ENCODE data around the gene RAB31. TPM values are rescaled to one million over a fixed set of nuclear protein-coding genes. Genes with fewer than 3 reads are reported as not detected.

The RAB31 gene
- total and polyA plus RNA-seq, 2 experiments from 2014 or later: 26.0 to 81.8 TPM

- DNase-seq (ENCODE audit: low spot score): no peak
- no peak overlapping the region for H3K4me2 ChIP-seq
- no peaks in the 10 kb centered on the region for H3K9me3 ChIP-seq (ENCODE audit: low read depth)
- no peak overlapping the region for H2AFZ ChIP-seq
- H3K9me2 ChIP-seq (replicated peaks; ENCODE audit: insufficient read depth): no peaks in the 10 kb centered on the region
- H3K4me3 ChIP-seq: no peak overlapping the region
- peaks cover 13% of the 10 kb centered on the region for H3K4me1 ChIP-seq (ENCODE audit: insufficient read depth)
- H3K36me3 ChIP-seq (replicated peaks; ENCODE audit: insufficient read depth, low read depth): no peaks in the 10 kb centered on the region
- H3K79me2 ChIP-seq: peaks cover 34% of the 10 kb centered on the region
- TF ChIP-seq EZH2 (IDR thresholded peaks at IDR 0.05; ENCODE audit: borderline replicate concordance) (no peak), EZH2phosphoT487 (IDR thresholded peaks at IDR 0.05; ENCODE audit: low read depth, severe bottlenecking, unreplicated experiment) (no peak)
- TF ChIP-seq, protein P1, sequence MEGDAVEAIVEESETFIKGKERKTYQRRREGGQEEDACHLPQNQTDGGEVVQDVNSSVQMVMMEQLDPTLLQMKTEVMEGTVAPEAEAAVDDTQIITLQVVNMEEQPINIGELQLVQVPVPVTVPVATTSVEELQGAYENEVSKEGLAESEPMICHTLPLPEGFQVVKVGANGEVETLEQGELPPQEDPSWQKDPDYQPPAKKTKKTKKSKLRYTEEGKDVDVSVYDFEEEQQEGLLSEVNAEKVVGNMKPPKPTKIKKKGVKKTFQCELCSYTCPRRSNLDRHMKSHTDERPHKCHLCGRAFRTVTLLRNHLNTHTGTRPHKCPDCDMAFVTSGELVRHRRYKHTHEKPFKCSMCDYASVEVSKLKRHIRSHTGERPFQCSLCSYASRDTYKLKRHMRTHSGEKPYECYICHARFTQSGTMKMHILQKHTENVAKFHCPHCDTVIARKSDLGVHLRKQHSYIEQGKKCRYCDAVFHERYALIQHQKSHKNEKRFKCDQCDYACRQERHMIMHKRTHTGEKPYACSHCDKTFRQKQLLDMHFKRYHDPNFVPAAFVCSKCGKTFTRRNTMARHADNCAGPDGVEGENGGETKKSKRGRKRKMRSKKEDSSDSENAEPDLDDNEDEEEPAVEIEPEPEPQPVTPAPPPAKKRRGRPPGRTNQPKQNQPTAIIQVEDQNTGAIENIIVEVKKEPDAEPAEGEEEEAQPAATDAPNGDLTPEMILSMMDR (IDR thresholded peaks at IDR 0.05; ENCODE audit: poor library complexity): no peak
- peaks cover 13% of the 10 kb centered on the region for H3K27me3 ChIP-seq
- 84% methylated on average over 7 of the region's 7 CpGs for WGBS (ENCODE audit: low lambda C conversion rate, missing lambda C conversion rate)
- H4K20me1 ChIP-seq (ENCODE audit: insufficient read depth, poor library complexity, severe bottlenecking): no peaks in the 10 kb centered on the region
- H3K27ac ChIP-seq: no peak overlapping the region
Observed at GRCh38 chr18:9711361-9712129, 3.4 kb downstream of the RAB31 start.

- Histone ChIP-seq H3K27me3 (peaks cover 13% of the 10 kb centered on the region), H3K4me3 (no peak overlapping the region), H3K9me3 (ENCODE audit: low read depth) (no peaks in the 10 kb centered on the region), H3K9me2 (replicated peaks; ENCODE audit: insufficient read depth) (no peaks in the 10 kb centered on the region), H3K27ac (no peak overlapping the region), H2AFZ (no peak overlapping the region), H3K4me2 (no peak overlapping the region), H3K4me1 (ENCODE audit: insufficient read depth) (peaks cover 7% of the 10 kb centered on the region), H3K36me3 (replicated peaks; ENCODE audit: insufficient read depth, low read depth) (no peaks in the 10 kb centered on the region), H3K79me2 (peaks cover 34% of the 10 kb centered on the region), H4K20me1 (ENCODE audit: insufficient read depth, poor library complexity, severe bottlenecking) (no peaks in the 10 kb centered on the region)
- TF ChIP-seq EZH2 (IDR thresholded peaks at IDR 0.05; ENCODE audit: borderline replicate concordance) (no peak), EZH2phosphoT487 (IDR thresholded peaks at IDR 0.05; ENCODE audit: low read depth, severe bottlenecking, unreplicated experiment) (no peak)
- TF ChIP-seq, protein P1 (IDR thresholded peaks at IDR 0.05; ENCODE audit: poor library complexity): no peak
- DNase-seq (ENCODE audit: low spot score): no peak
- WGBS (ENCODE audit: low lambda C conversion rate, missing lambda C conversion rate): 77% methylated on average over 5 of the region's 5 CpGs
Observed at GRCh38 chr18:9712130-9712577, 4.1 kb downstream of the RAB31 start.

DNA sequence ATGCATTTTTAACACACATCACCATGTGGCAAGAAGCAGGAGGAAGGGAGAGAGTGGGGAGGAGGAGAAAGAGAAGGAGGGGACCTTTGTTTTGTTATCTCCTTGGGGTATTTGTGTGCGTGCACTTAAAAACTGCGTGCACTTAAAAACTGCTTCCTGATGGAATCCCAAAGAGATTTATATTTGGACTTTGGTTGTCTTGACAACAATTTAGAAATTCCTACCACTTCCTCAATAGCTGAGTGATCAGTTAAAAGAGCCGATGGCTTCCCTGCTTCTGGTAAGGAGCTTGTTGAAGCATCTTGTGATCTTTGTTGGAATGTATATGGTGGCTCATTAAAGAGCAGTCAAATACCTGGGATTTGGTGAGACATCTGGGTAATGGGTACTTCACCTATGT is 4.5 kb downstream of the RAB31 start:
- Histone ChIP-seq H3K4me3 (no peak overlapping the region), H2AFZ (no peak overlapping the region), H3K4me2 (no peak overlapping the region), H3K79me2 (peaks cover 34% of the 10 kb centered on the region), H3K36me3 (replicated peaks; ENCODE audit: insufficient read depth, low read depth) (no peaks in the 10 kb centered on the region), H3K9me3 (ENCODE audit: low read depth) (no peaks in the 10 kb centered on the region), H3K27me3 (peaks cover 13% of the 10 kb centered on the region), H3K9me2 (replicated peaks; ENCODE audit: insufficient read depth) (no peaks in the 10 kb centered on the region), H3K4me1 (ENCODE audit: insufficient read depth) (peaks cover 4% of the 10 kb centered on the region), H4K20me1 (ENCODE audit: insufficient read depth, poor library complexity, severe bottlenecking) (no peaks in the 10 kb centered on the region), H3K27ac (no peak overlapping the region)
- TF ChIP-seq, protein P1 (IDR thresholded peaks at IDR 0.05; ENCODE audit: poor library complexity): no peak
- TF ChIP-seq EZH2 (IDR thresholded peaks at IDR 0.05; ENCODE audit: borderline replicate concordance) (no peak), EZH2phosphoT487 (IDR thresholded peaks at IDR 0.05; ENCODE audit: low read depth, severe bottlenecking, unreplicated experiment) (no peak)
- DNase-seq (ENCODE audit: low spot score): no peak
- WGBS (ENCODE audit: low lambda C conversion rate, missing lambda C conversion rate): 72% methylated on average over 3 of the region's 3 CpGs
